Measurements from ENCODE around the gene PIK3R6.

The PIK3R6 gene

GRCh38 chr17:8867361-8867981, at the start of gene PIK3R6:
Gene PIK3R6, minus strand, starts transcription at chr17:8867674. Its CDS starts 17,880 bp downstream, at chr17:8849794.
- DNase-seq = no peak

- DNase-seq = no peak
Observed at GRCh38 chr17:8916466-8916865, 49.0 kb upstream of the PIK3R6 start.

GRCh38 chr17:8914554-8914953, 47.1 kb upstream of the PIK3R6 start:
- DNase-seq = no peak

GRCh38 chr17:8913879-8914278, 46.4 kb upstream of the PIK3R6 start:
- no peak for DNase-seq

GRCh38 chr17:8913091-8913490, 45.6 kb upstream of the PIK3R6 start:
- DNase-seq = no peak

- DNase-seq = no peak
Observed at GRCh38 chr17:8912084-8912981, 44.9 kb upstream of the PIK3R6 start.

- no peak for DNase-seq
Observed at GRCh38 chr17:8910969-8911604, 43.6 kb upstream of the PIK3R6 start.

- DNase-seq = no peak
Observed at GRCh38 chr17:8909586-8910270, 42.3 kb upstream of the PIK3R6 start.

- no peak for DNase-seq
Observed at GRCh38 chr17:8905331-8905730, 37.9 kb upstream of the PIK3R6 start.

GRCh38 chr17:8904686-8905085, 37.2 kb upstream of the PIK3R6 start:
- DNase-seq = no peak

GRCh38 chr17:8904201-8904600, 36.7 kb upstream of the PIK3R6 start:
- DNase-seq = no peak

GRCh38 chr17:8900626-8901585, 33.4 kb upstream of the PIK3R6 start:
- DNase-seq = no peak

GRCh38 chr17:8900207-8900606, 32.7 kb upstream of the PIK3R6 start:
- no peak for DNase-seq

GRCh38 chr17:8898636-8899035, 31.2 kb upstream of the PIK3R6 start:
- DNase-seq = no peak

GRCh38 chr17:8898126-8898525, 30.7 kb upstream of the PIK3R6 start:
- no peak for DNase-seq

- DNase-seq = no peak
Observed at GRCh38 chr17:8896641-8897635, 29.5 kb upstream of the PIK3R6 start.

GRCh38 chr17:8896087-8896486, 28.6 kb upstream of the PIK3R6 start:
- no peak for DNase-seq

- DNase-seq = no peak
Observed at GRCh38 chr17:8894673-8895578, 27.5 kb upstream of the PIK3R6 start.

GRCh38 chr17:8894202-8894671, 26.8 kb upstream of the PIK3R6 start:
- DNase-seq = no peak

Data from cerebellar nuclear complex (tissue), 1 donor.